Lung (tissue), 12 donors: ENCODE data around the gene CD4. TPM values are rescaled to one million over a fixed set of nuclear protein-coding genes. Genes with fewer than 3 reads are reported as not detected.

Source experiments
- ATAC-seq: fragments of 200-7000 bp; cut with Tn5 transposase; one replicate; pipeline ENCODE4 v1.9.1; 2020; ENCODE audit warnings: moderate number of reproducible peaks; ENCODE audit not compliant: insufficient read depth, low FRiP score
- DNase-seq, 3 donors: peaks; one replicate each; pipeline ENCODE4 v3.0.0-alpha.2; 2013 to 2017
- H3K27ac ChIP-seq, 2 donors: one replicate each; pipeline ENCODE4 v1.5.1; 2013; ENCODE audit warnings: mild to moderate bottlenecking in 2 of 2, moderate library complexity in 2 of 2, control low read depth in 1 of 2, inconsistent platforms in 1 of 2, low read depth in 1 of 2, low read length in 1 of 2
- H3K27me3 ChIP-seq, 3 donors: one replicate each; pipeline ENCODE4 v1.5.1; 2013; ENCODE audit warnings: low read length in 2 of 3; ENCODE audit not compliant: control insufficient read depth in 3 of 3, insufficient read depth in 3 of 3
- H3K36me3 ChIP-seq, 4 donors: one replicate each; pipeline ENCODE4 v1.5.1; 2013; ENCODE audit warnings: low read length in 4 of 4, mild to moderate bottlenecking in 1 of 4, moderate library complexity in 1 of 4; ENCODE audit not compliant: control insufficient read depth in 4 of 4, insufficient read depth in 4 of 4
- H3K4me1 ChIP-seq, 5 donors: one replicate each; pipeline ENCODE4 v1.5.1; 2013; ENCODE audit warnings: low read length in 5 of 5, mild to moderate bottlenecking in 2 of 5, moderate library complexity in 1 of 5; ENCODE audit not compliant: control insufficient read depth in 5 of 5, insufficient read depth in 5 of 5
- H3K4me3 ChIP-seq: one replicate; pipeline ENCODE4 v1.5.1; 2013; ENCODE audit warnings: mild to moderate bottlenecking, control low read depth, moderate library complexity
- H3K9ac ChIP-seq, 2 donors: one replicate each; pipeline ENCODE4 v1.5.1; 2013; ENCODE audit warnings: low read length in 2 of 2, control low read depth in 1 of 2; ENCODE audit not compliant: insufficient read depth in 1 of 2
- H3K9me3 ChIP-seq, 4 donors: one replicate each; pipeline ENCODE4 v1.5.1; 2013; ENCODE audit warnings: low read length in 3 of 4, mild to moderate bottlenecking in 1 of 4, moderate library complexity in 1 of 4; ENCODE audit not compliant: control insufficient read depth in 4 of 4, insufficient read depth in 3 of 4
- CTCF ChIP-seq: IDR thresholded peaks from 2 replicates; pipeline ENCODE4 v1.5.1; 2012; ENCODE audit warnings: mild to moderate bottlenecking; ENCODE audit errors: control extremely low read depth, extremely low read depth
- WGBS, 2 donors: extraction: QIAGEN DNeasy Blood & Tissue Kit; methylation state at CpG; one replicate each; pipeline ENCODE4 v1.1.7; 2013; 5-methylcytosine and 5-hydroxymethylcytosine counted together
- polyA plus RNA-seq, 2 donors: library from polyadenylated mRNA; stranded (reverse); fragments of 200-250 nt; gene quantifications; one replicate each; pipeline ENCODE4 v1.2.1, GENCODE V29; 2013
- total RNA-seq, 2 donors: library from RNA; depleted of rRNA in 1 of 2; stranded (reverse); fragments of >200 nt in 1 of 2; gene quantifications; one replicate each; pipeline ENCODE4 v1.2.1, GENCODE V29; 2014 to 2021
- donor health status: control.
- donor health status: control.
- donor health status: Bipolar disorder and iron deficiency.
- donor health status: healthy.
- donor health status: DM: yes; HTN: yes; CAD: no.

CD4 gene
- total and polyA plus RNA-seq, 4 donors: 20.6 to 83.7 (median 53.0) TPM

- ATAC-seq (peak; percentile 22), DNase-seq (no peak)
- TF ChIP-seq CTCF: no peak
- H3K27ac ChIP-seq: peak overlapping the region in 1 of 2 donors; percentile 18
- H3K4me1 ChIP-seq: no peaks in the 10 kb centered on the region
- H3K36me3 ChIP-seq: peaks cover 14 to 39% (median 36%) of the 10 kb centered on the region in 4 donors
- H3K27me3 ChIP-seq: no peaks in the 10 kb centered on the region
- 48 to 67% methylated on average over 13 of the region's 13 CpGs for WGBS, 2 donors
- no peak overlapping the region for H3K9ac ChIP-seq
- H3K4me3 ChIP-seq: no peak overlapping the region
- no peaks in the 10 kb centered on the region for H3K9me3 ChIP-seq
Observed at GRCh38 chr12:6745741-6746525, 43.4 kb upstream of the CD4 start.

- H3K9ac ChIP-seq: no peak overlapping the region
- WGBS, 2 donors: 74 to 75% methylated on average over 4 of the region's 4 CpGs
- H3K9me3 ChIP-seq: no peaks in the 10 kb centered on the region
- no peak for ATAC-seq
- DNase-seq: no peak
- no peak overlapping the region for H3K27ac ChIP-seq
- H3K27me3 ChIP-seq: no peaks in the 10 kb centered on the region
- peaks cover 14 to 48% (median 43%) of the 10 kb centered on the region in 4 donors for H3K36me3 ChIP-seq
- peaks cover 0 to 8% (median 4%) of the 10 kb centered on the region in 5 donors for H3K4me1 ChIP-seq
- H3K4me3 ChIP-seq: no peak overlapping the region
- TF ChIP-seq CTCF: no peak
Observed at GRCh38 chr12:6747216-6747615, 42.1 kb upstream of the CD4 start.

- no peak for ATAC-seq
- Histone ChIP-seq H3K9me3 (no peaks in the 10 kb centered on the region), H3K27me3 (no peaks in the 10 kb centered on the region), H3K27ac (no peak overlapping the region), H3K9ac (no peak overlapping the region), H3K4me3 (no peak overlapping the region), H3K36me3 (peaks cover 14 to 48% (median 43%) of the 10 kb centered on the region in 4 donors), H3K4me1 (peaks cover 0 to 11% (median 4%) of the 10 kb centered on the region in 5 donors)
- TF ChIP-seq CTCF: no peak
- 95 to 97% methylated on average over 28 of the region's 28 CpGs for WGBS, 2 donors
- DNase-seq: no peak
Observed at GRCh38 chr12:6748761-6749160, 40.6 kb upstream of the CD4 start.
